ACHN (cell line): ENCODE data around the gene TAS2R4.
"Not testable (repeated sequence)": the region's sequence is repeated elsewhere in the genome, so short reads cannot be mapped to it uniquely, and the experiment has no call there.

Experiments
- DNase-seq: peaks from one replicate; pipeline ENCODE4 v3.0.0-alpha.2; 2015
- in situ Hi-C: cut with HindIII; loops from 2 replicates; pipeline ENCODE4 v1.10.0; 2017; ENCODE audit warnings: low sequenced_read_pairs, low pct_ligation_motif_present, low pct_unique_long_range_greater_than_20kb

TAS2R4 gene

GRCh38 chr7:141776374-141776773, at the start of gene TAS2R4:
TSS of gene TAS2R4 (plus strand) at chr7:141776674. CDS start at chr7:141778489, 1,815 bp downstream.
- no peak for DNase-seq
- in situ Hi-C loops = no loop called here

- no peak for DNase-seq
- in situ Hi-C loops = no loop called here
Measured at GRCh38 chr7:141729020-141729419, 47.5 kb upstream of the TAS2R4 start.

GRCh38 chr7:141731476-141732149, 44.9 kb upstream of the TAS2R4 start:
- no peak for DNase-seq
- in situ Hi-C loops = no loop called here

GRCh38 chr7:141737118-141737835, 39.2 kb upstream of the TAS2R4 start:
- in situ Hi-C loops = no loop called here
- DNase-seq = no peak

GRCh38 chr7:141737836-141738591, 38.5 kb upstream of the TAS2R4 start, which contains the start of gene SSBP1:
TSS of gene SSBP1 (plus strand) at chr7:141738358. CDS start at chr7:141739167, 809 bp downstream.
- DNase-seq = peak; percentile 100
- in situ Hi-C loops = no loop called here

GRCh38 chr7:141738592-141739013, 37.9 kb upstream of the TAS2R4 start:
- no peak for DNase-seq
- in situ Hi-C loops = no loop called here

GRCh38 chr7:141739250-141739649, 37.2 kb upstream of the TAS2R4 start:
- in situ Hi-C loops = no loop called here
- no peak for DNase-seq

- no peak for DNase-seq
- in situ Hi-C loops = no loop called here
Measured at GRCh38 chr7:141742229-141742628, 34.2 kb upstream of the TAS2R4 start.

GRCh38 chr7:141744131-141744530, 32.3 kb upstream of the TAS2R4 start:
- DNase-seq = no peak
- in situ Hi-C loops = no loop called here

GRCh38 chr7:141748396-141748795, 28.1 kb upstream of the TAS2R4 start:
- DNase-seq = peak; percentile 33
- in situ Hi-C loops = no loop called here

GRCh38 chr7:141751904-141752303, 24.6 kb upstream of the TAS2R4 start:
- in situ Hi-C loops = not testable (repeated sequence)
- DNase-seq = peak; percentile 49

- in situ Hi-C loops = no loop called here
Measured at GRCh38 chr7:141752634-141753033, 23.8 kb upstream of the TAS2R4 start.

GRCh38 chr7:141754939-141755338, 21.5 kb upstream of the TAS2R4 start:
- peak; percentile 66 for DNase-seq
- in situ Hi-C loops = no loop called here

More at GRCh38 chr7:141752634-141753033, 23.8 kb upstream of the TAS2R4 start:
- peak; percentile 38 for DNase-seq

GRCh38 chr7:141763797-141764196, 12.7 kb upstream of the TAS2R4 start, which contains the start of gene TAS2R3:
TSS of gene TAS2R3 (plus strand) at chr7:141764097. CDS start at chr7:141764159, 62 bp downstream.
- no peak for DNase-seq
- in situ Hi-C loops = no loop called here

GRCh38 chr7:141770083-141770583, 6.3 kb upstream of the TAS2R4 start:
- DNase-seq, in situ Hi-C loops: not testable (repeated sequence)

GRCh38 chr7:141785706-141786552, 9.5 kb downstream of the TAS2R4 start:
- in situ Hi-C loops = no loop called here
- DNase-seq = peak; percentile 71

GRCh38 chr7:141788296-141788695, 11.8 kb downstream of the TAS2R4 start:
- in situ Hi-C loops = no loop called here
- no peak for DNase-seq

- DNase-seq = no peak
- in situ Hi-C loops = no loop called here
Measured at GRCh38 chr7:141789917-141790316, 13.4 kb downstream of the TAS2R4 start, which contains the start of gene TAS2R5. TSS of gene TAS2R5 (plus strand) at chr7:141790217. CDS start at chr7:141790362, 145 bp downstream.
